SU-DHL-6 (cell line): Measurements from ENCODE around the gene FANCC.

Experiments used
- H2AFZ ChIP-seq: fragments of 200-600 bp; sonication (generic); 2 replicates; pipeline ENCODE4 v1.6.1; 2014; ENCODE audit warnings: low read depth, mild to moderate bottlenecking, moderate library complexity, mixed read lengths, antibody characterized with exemption, low read length; ENCODE audit not compliant: severe bottlenecking
- H3F3A ChIP-seq: fragments of 200-600 bp; shearing (Covaris generic); 2 replicates; pipeline ENCODE4 v1.6.0; 2016; ENCODE audit warnings: antibody characterized with exemption, mild to moderate bottlenecking; ENCODE audit not compliant: insufficient read depth
- H3K27ac ChIP-seq: fragments of 200-600 bp; sonication (generic); 2 replicates; pipeline ENCODE4 v1.5.1; 2016; ENCODE audit warnings: low read depth, mild to moderate bottlenecking, low read length, moderate library complexity, mixed read lengths
- H3K27me3 ChIP-seq: fragments of 200-600 bp; sonication (generic), shearing (Covaris generic); 2 replicates; pipeline ENCODE4 v1.6.0; 2014; ENCODE audit warnings: mild to moderate bottlenecking, low read length
- H3K36me3 ChIP-seq: fragments of 200-600 bp; sonication (generic); 2 replicates; pipeline ENCODE4 v1.6.1; 2014; ENCODE audit warnings: mild to moderate bottlenecking, low read length, mixed read lengths
- H3K4me2 ChIP-seq: fragments of 300-600, 200-600 bp; shearing (Covaris generic), sonication (generic); 2 replicates; pipeline ENCODE4 v1.6.0; 2014; ENCODE audit warnings: low read length, low read depth, mild to moderate bottlenecking; ENCODE audit not compliant: poor library complexity, severe bottlenecking
- H3K4me3 ChIP-seq: fragments of 200-600 bp; sonication (generic); 2 replicates; pipeline ENCODE4 v1.5.1; 2014; ENCODE audit warnings: antibody characterized with exemption, low read length, mild to moderate bottlenecking, mixed read lengths; ENCODE audit not compliant: insufficient read depth, poor library complexity, severe bottlenecking
- H3K79me2 ChIP-seq: fragments of 200-600 bp; sonication (generic); 2 replicates; pipeline ENCODE4 v1.6.1; 2014; ENCODE audit warnings: mild to moderate bottlenecking, low read length, moderate library complexity; ENCODE audit not compliant: insufficient read depth
- H3K9ac ChIP-seq: fragments of 200-600 bp; sonication (generic); 2 replicates; pipeline ENCODE4 v1.7.0; 2014; ENCODE audit warnings: mild to moderate bottlenecking, low read length
- H3K9me2 ChIP-seq: fragments of 200-600 bp; sonication (generic); replicated peaks from 2 replicates; pipeline ENCODE4 v1.6.1; 2014; ENCODE audit warnings: low read length; ENCODE audit not compliant: insufficient read depth
- H3K9me3 ChIP-seq: fragments of 200-600 bp; sonication (generic); 2 replicates; pipeline ENCODE4 v1.6.1; 2014; ENCODE audit warnings: low read length, mixed read lengths; ENCODE audit not compliant: insufficient read depth
- H4K20me1 ChIP-seq: fragments of 200-600 bp; sonication (generic); 2 replicates; pipeline ENCODE4 v1.6.1; 2014; ENCODE audit warnings: low read depth, mild to moderate bottlenecking, antibody characterized with exemption, low read length, moderate library complexity, mixed read lengths
- CTCF ChIP-seq: fragments of 200-600 bp; sonication (generic); IDR thresholded peaks from one replicate; pipeline ENCODE4 v1.5.1; 2017; ENCODE audit warnings: antibody characterized with exemption, mild to moderate bottlenecking, low read length, moderate library complexity; ENCODE audit not compliant: insufficient read depth, poor library complexity, severe bottlenecking
- EZH2phosphoT487 ChIP-seq: fragments of 200-600 bp; sonication (generic), shearing (Covaris generic); conservative IDR thresholded peaks from 2 replicates; pipeline ENCODE4 v1.6.1; 2018; ENCODE audit warnings: mild to moderate bottlenecking, antibody characterized with exemption, low read length, moderate library complexity, mixed read lengths

The FANCC gene

GRCh38 chr9:95250462-95251221 is 66.9 kb downstream of the FANCC start:
- Histone ChIP-seq H3F3A (no peaks in the 10 kb centered on the region), H3K4me3 (no peak overlapping the region), H3K27ac (no peak overlapping the region), H4K20me1 (no peaks in the 10 kb centered on the region), H3K9me2 (no peaks in the 10 kb centered on the region), H3K79me2 (no peaks in the 10 kb centered on the region), H3K36me3 (no peaks in the 10 kb centered on the region), H3K27me3 (no peaks in the 10 kb centered on the region), H2AFZ (no peak overlapping the region), H3K9me3 (no peaks in the 10 kb centered on the region), H3K4me2 (no peak overlapping the region), H3K9ac (no peak overlapping the region)
- TF ChIP-seq CTCF (no peak), EZH2phosphoT487 (no peak)

GRCh38 chr9:95249986-95250385 is 67.5 kb downstream of the FANCC start:
- Histone ChIP-seq H4K20me1 (no peaks in the 10 kb centered on the region), H2AFZ (no peak overlapping the region), H3F3A (no peaks in the 10 kb centered on the region), H3K9me2 (no peaks in the 10 kb centered on the region), H3K27me3 (no peaks in the 10 kb centered on the region), H3K36me3 (no peaks in the 10 kb centered on the region), H3K4me3 (no peak overlapping the region), H3K79me2 (no peaks in the 10 kb centered on the region), H3K4me2 (no peak overlapping the region), H3K9me3 (no peaks in the 10 kb centered on the region), H3K27ac (no peak overlapping the region), H3K9ac (no peak overlapping the region)
- TF ChIP-seq CTCF (no peak), EZH2phosphoT487 (no peak)

GRCh38 chr9:95246547-95246946 is 71.0 kb downstream of the FANCC start:
- H3K9me2 ChIP-seq: no peaks in the 10 kb centered on the region
- no peaks in the 10 kb centered on the region for H4K20me1 ChIP-seq
- no peaks in the 10 kb centered on the region for H3K79me2 ChIP-seq
- no peaks in the 10 kb centered on the region for H3F3A ChIP-seq
- no peaks in the 10 kb centered on the region for H3K27me3 ChIP-seq
- no peak overlapping the region for H3K4me3 ChIP-seq
- no peak overlapping the region for H3K9ac ChIP-seq
- no peak overlapping the region for H3K4me2 ChIP-seq
- H2AFZ ChIP-seq: no peak overlapping the region
- H3K27ac ChIP-seq: no peak overlapping the region
- no peaks in the 10 kb centered on the region for H3K9me3 ChIP-seq
- no peaks in the 10 kb centered on the region for H3K36me3 ChIP-seq
- TF ChIP-seq CTCF (no peak), EZH2phosphoT487 (no peak)
